22Rv1 (cell line): Measurements from ENCODE around the gene RTL9.
"Not testable (repeated sequence)": the region's sequence is repeated elsewhere in the genome, so short reads cannot be mapped to it uniquely, and the experiment has no call there.

Experiments used
- H3K27ac ChIP-seq: fragments of 450-650 bp; 2 replicates; pipeline ENCODE4 v1.5.1; 2017
- CTCF ChIP-seq: fragments of 450-650 bp; IDR thresholded peaks from 2 replicates; pipeline ENCODE4 v1.5.1; 2017; ENCODE audit warnings: mild to moderate bottlenecking
- ZFX ChIP-seq: fragments of 450-650 bp; IDR thresholded peaks from 2 replicates; pipeline ENCODE4 v1.6.1; 2017; ENCODE audit warnings: antibody characterized with exemption, borderline replicate concordance

Gene RTL9

GRCh38 chrX:110326712-110327111 is 31.9 kb upstream of the RTL9 start:
- H3K27ac ChIP-seq = no peak overlapping the region
- TF ChIP-seq ZFX = no peak
- TF ChIP-seq CTCF = no peak

- H3K27ac ChIP-seq = no peak overlapping the region
- TF ChIP-seq CTCF = no peak
- no peak for TF ChIP-seq ZFX
These were observed 31.3 kb upstream of the RTL9 start for GRCh38 chrX:110327336-110327735.

- H3K27ac ChIP-seq = not testable (repeated sequence)
These were observed 30.0 kb upstream of the RTL9 start for GRCh38 chrX:110328613-110329012.

- no peak overlapping the region for H3K27ac ChIP-seq
- TF ChIP-seq CTCF (no peak), ZFX (no peak)
These were observed 27.1 kb upstream of the RTL9 start for GRCh38 chrX:110331444-110332030.

GRCh38 chrX:110333458-110333857 is 25.2 kb upstream of the RTL9 start:
- H3K27ac ChIP-seq = not testable (repeated sequence)

GRCh38 chrX:110338935-110339334 is 19.7 kb upstream of the RTL9 start:
- H3K27ac ChIP-seq = no peak overlapping the region
- no peak for TF ChIP-seq CTCF
- TF ChIP-seq ZFX = no peak

- no peak for TF ChIP-seq CTCF
- no peak for TF ChIP-seq ZFX
- H3K27ac ChIP-seq = no peak overlapping the region
These were observed 17.2 kb upstream of the RTL9 start for GRCh38 chrX:110341189-110342035.

- H3K27ac ChIP-seq = no peak overlapping the region
- no peak for TF ChIP-seq ZFX
- TF ChIP-seq CTCF = no peak
These were observed 12.0 kb upstream of the RTL9 start for GRCh38 chrX:110346681-110347080.
